ENCODE measurements around the gene MSLN.

DNA sequence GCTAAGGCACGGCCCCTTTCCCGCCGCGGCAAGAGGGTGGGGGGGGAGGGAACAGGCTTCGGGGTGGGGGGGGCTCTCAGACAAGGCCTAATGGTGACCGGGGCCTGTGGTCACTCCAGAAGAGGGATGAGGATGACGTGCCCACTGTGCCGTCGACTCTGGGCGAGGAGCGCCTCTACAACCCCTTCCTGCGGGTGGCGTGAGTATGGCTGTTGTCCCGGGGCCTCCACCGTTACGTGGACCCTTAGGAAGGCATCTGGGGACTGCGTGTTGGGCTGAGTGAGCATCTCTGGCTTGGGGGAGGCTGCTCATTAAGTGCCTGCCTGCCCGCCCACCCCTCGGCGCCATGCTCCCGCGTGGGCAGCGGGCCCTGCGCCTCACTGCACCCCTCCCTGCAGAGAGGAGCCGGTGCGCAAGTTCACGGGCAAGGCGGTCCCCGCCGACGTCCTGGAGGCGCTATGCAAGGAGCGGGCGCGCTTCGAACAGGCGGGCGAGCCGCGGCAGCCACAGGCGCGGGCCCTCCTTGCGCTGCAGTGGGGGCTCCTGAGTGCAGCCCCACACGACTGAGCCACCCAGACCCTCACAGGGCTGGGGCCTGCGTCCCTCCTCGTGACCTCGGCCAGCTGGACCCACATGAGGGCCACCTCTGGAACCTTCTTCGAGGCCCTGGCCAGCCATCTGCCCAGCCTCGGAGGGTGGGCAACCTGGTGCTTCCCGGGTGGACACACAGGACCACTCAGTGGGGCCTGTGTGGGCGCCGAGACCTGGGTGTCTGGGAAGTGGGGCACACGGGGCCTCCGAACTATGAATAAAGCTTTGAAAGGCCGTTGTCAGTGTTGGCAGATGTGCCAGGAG, 31.4 kb upstream of the MSLN start:
- TF ChIP-seq, protein P1, sequence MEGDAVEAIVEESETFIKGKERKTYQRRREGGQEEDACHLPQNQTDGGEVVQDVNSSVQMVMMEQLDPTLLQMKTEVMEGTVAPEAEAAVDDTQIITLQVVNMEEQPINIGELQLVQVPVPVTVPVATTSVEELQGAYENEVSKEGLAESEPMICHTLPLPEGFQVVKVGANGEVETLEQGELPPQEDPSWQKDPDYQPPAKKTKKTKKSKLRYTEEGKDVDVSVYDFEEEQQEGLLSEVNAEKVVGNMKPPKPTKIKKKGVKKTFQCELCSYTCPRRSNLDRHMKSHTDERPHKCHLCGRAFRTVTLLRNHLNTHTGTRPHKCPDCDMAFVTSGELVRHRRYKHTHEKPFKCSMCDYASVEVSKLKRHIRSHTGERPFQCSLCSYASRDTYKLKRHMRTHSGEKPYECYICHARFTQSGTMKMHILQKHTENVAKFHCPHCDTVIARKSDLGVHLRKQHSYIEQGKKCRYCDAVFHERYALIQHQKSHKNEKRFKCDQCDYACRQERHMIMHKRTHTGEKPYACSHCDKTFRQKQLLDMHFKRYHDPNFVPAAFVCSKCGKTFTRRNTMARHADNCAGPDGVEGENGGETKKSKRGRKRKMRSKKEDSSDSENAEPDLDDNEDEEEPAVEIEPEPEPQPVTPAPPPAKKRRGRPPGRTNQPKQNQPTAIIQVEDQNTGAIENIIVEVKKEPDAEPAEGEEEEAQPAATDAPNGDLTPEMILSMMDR (IDR thresholded peaks at IDR 0.05) = no peak
- no peak for TF ChIP-seq POLR2A (IDR thresholded peaks at IDR 0.05)
